Trophoblast cell (in vitro differentiated cells and primary cell): ENCODE results near the gene SLC35A3.
"Not testable (repeated sequence)": the region's sequence is repeated elsewhere in the genome, so short reads cannot be mapped to it uniquely, and the experiment has no call there.

ENCODE experiments used
- DNase-seq, 2 donors: peaks; one replicate each; pipeline ENCODE4 v3.0.0-alpha.2; 2016
- H2AFZ ChIP-seq: 2 replicates; pipeline ENCODE4 v1.6.1; 2013; ENCODE audit warnings: low read length, moderate library complexity, mild to moderate bottlenecking; ENCODE audit not compliant: insufficient read depth, poor library complexity
- H2AK5ac ChIP-seq: 2 replicates; pipeline ENCODE4 v1.6.1; 2013; ENCODE audit warnings: mild to moderate bottlenecking, low read length
- H2BK120ac ChIP-seq: 2 replicates; pipeline ENCODE4 v1.6.1; 2013; ENCODE audit warnings: low read length, mild to moderate bottlenecking, moderate library complexity; ENCODE audit not compliant: insufficient read depth, poor library complexity
- H2BK12ac ChIP-seq: 2 replicates; pipeline ENCODE4 v1.6.1; 2013; ENCODE audit warnings: mild to moderate bottlenecking, low read length, moderate library complexity
- H2BK5ac ChIP-seq: 2 replicates; pipeline ENCODE4 v1.6.1; 2013; ENCODE audit warnings: low read length, low read depth, moderate library complexity, mild to moderate bottlenecking; ENCODE audit not compliant: poor library complexity
- H3K14ac ChIP-seq: 2 replicates; pipeline ENCODE4 v1.6.1; 2013; ENCODE audit warnings: mild to moderate bottlenecking, low read length
- H3K18ac ChIP-seq: 2 replicates; pipeline ENCODE4 v1.6.1; 2013; ENCODE audit warnings: mild to moderate bottlenecking, low read length
- H3K23ac ChIP-seq: 2 replicates; pipeline ENCODE4 v1.6.1; 2013; ENCODE audit warnings: low read length
- H3K27ac ChIP-seq: 2 replicates; pipeline ENCODE4 v1.5.1; 2013; ENCODE audit warnings: low read depth, mild to moderate bottlenecking, inconsistent platforms, low read length, moderate library complexity
- H3K27me3 ChIP-seq: 2 replicates; pipeline ENCODE4 v1.6.1; 2013; ENCODE audit warnings: inconsistent platforms, mild to moderate bottlenecking, low read length, moderate library complexity; ENCODE audit not compliant: insufficient read depth
- H3K36me3 ChIP-seq, 2 experiments: 1 replicate in 1 of 2; 2 replicates in 1 of 2; pipeline ENCODE4 v1.6.1; 2013; ENCODE audit warnings: low read length in 2 of 2, mild to moderate bottlenecking in 2 of 2, moderate library complexity in 1 of 2; ENCODE audit not compliant: insufficient read depth in 2 of 2, control insufficient read depth in 1 of 2
- H3K4ac ChIP-seq: 2 replicates; pipeline ENCODE4 v1.6.1; 2013; ENCODE audit warnings: low read depth, mild to moderate bottlenecking, low read length, moderate library complexity
- H3K4me1 ChIP-seq, 2 experiments: 1 replicate in 1 of 2; 2 replicates in 1 of 2; pipeline ENCODE4 v1.6.1; 2013; ENCODE audit warnings: low read length in 2 of 2, mild to moderate bottlenecking in 2 of 2, moderate library complexity in 1 of 2; ENCODE audit not compliant: insufficient read depth in 2 of 2, control insufficient read depth in 1 of 2
- H3K4me2 ChIP-seq: 2 replicates; pipeline ENCODE4 v1.6.1; 2013; ENCODE audit warnings: inconsistent platforms, mild to moderate bottlenecking, low read length, moderate library complexity
- H3K4me3 ChIP-seq: 2 replicates; pipeline ENCODE4 v1.5.1; 2013; ENCODE audit warnings: mild to moderate bottlenecking, low read depth, low read length, inconsistent platforms
- H3K79me1 ChIP-seq: one replicate; pipeline ENCODE4 v1.6.1; 2013; ENCODE audit warnings: low read length
- H3K79me2 ChIP-seq: 2 replicates; pipeline ENCODE4 v1.6.1; 2013; ENCODE audit warnings: low read length, mild to moderate bottlenecking; ENCODE audit not compliant: control insufficient read depth, insufficient read depth, poor library complexity
- H3K9ac ChIP-seq: 2 replicates; pipeline ENCODE4 v1.6.1; 2013; ENCODE audit warnings: mild to moderate bottlenecking, low read length
- H3K9me3 ChIP-seq: 2 replicates; pipeline ENCODE4 v1.6.1; 2013; ENCODE audit warnings: low read depth, mild to moderate bottlenecking, control low read depth, inconsistent platforms, low read length; ENCODE audit not compliant: insufficient read depth
- H4K12ac ChIP-seq: 2 replicates; pipeline ENCODE4 v1.6.1; 2013; ENCODE audit warnings: low read depth, mild to moderate bottlenecking, low read length, moderate library complexity
- H4K8ac ChIP-seq: 2 replicates; pipeline ENCODE4 v1.6.1; 2013; ENCODE audit warnings: low read depth, mild to moderate bottlenecking, low read length, moderate library complexity
- H4K91ac ChIP-seq: one replicate; pipeline ENCODE4 v1.6.1; 2013; ENCODE audit warnings: low read depth, mild to moderate bottlenecking, low read length, moderate library complexity
- WGBS: extraction: QIAGEN DNeasy Blood & Tissue Kit; methylation state at CpG from one replicate; pipeline ENCODE4 v1.1.7; 2013; ENCODE audit warnings: missing lambda C conversion rate; ENCODE audit not compliant: insufficient read length, insufficient coverage; ENCODE audit errors: extremely low coverage; 5-methylcytosine and 5-hydroxymethylcytosine counted together

Gene SLC35A3

GRCh38 chr1:99957818-99958217 is 12.0 kb upstream of the SLC35A3 start:
- H3K9me3 ChIP-seq = no peaks in the 10 kb centered on the region
- no peak overlapping the region for H3K27ac ChIP-seq
- no peaks in the 10 kb centered on the region for H3K79me1 ChIP-seq
- H2BK12ac ChIP-seq = no peak overlapping the region
- no peaks in the 10 kb centered on the region for H3K36me3 ChIP-seq
- H2BK120ac ChIP-seq = no peak overlapping the region
- no peak overlapping the region for H4K8ac ChIP-seq
- H3K4me1 ChIP-seq = no peaks in the 10 kb centered on the region
- H2BK5ac ChIP-seq = no peak overlapping the region
- DNase-seq = no peak
- H3K4me2 ChIP-seq = no peak overlapping the region
- H2AFZ ChIP-seq = no peak overlapping the region
- H4K12ac ChIP-seq = no peak overlapping the region
- no peak overlapping the region for H3K4ac ChIP-seq
- H4K91ac ChIP-seq = no peak overlapping the region
- WGBS = no CpG with 5 or more reads among the region's 1 CpG
- no peak overlapping the region for H3K23ac ChIP-seq
- no peaks in the 10 kb centered on the region for H3K27me3 ChIP-seq
- H3K9ac ChIP-seq = no peak overlapping the region
- H3K14ac ChIP-seq = no peak overlapping the region
- H3K79me2 ChIP-seq = no peaks in the 10 kb centered on the region
- H3K18ac ChIP-seq = no peak overlapping the region
- H3K4me3 ChIP-seq = no peak overlapping the region
- no peak overlapping the region for H2AK5ac ChIP-seq

DNA sequence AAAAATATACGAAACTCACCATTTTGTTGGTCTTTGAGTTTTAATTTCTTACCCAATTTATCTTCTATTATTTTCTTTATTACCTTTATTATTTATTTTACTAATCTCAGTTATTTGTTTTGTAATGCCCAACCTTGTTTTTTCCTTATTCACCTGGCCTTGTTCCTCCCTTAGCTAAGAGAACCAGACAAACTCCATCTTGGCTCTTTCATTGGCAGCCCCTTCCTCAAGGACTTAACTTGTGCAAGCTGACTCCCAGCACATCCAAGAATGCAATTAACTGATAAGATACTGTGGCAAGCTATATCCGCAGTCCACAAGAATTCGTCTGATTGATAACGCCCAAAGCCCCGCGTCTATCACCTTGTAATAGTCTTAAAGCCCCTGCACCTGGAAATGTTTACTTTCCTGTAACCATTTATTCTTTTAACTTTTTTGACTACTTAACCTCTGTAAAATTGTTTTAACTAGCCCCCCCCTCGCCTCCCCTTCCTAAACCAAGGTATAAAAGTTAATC is 10.5 kb upstream of the SLC35A3 start:
- not testable (repeated sequence) for H3K4me2 ChIP-seq, H2BK5ac ChIP-seq, H2BK120ac ChIP-seq, H2BK12ac ChIP-seq, H3K79me1 ChIP-seq, H3K27ac ChIP-seq, H4K12ac ChIP-seq, H2AK5ac ChIP-seq, H3K4me3 ChIP-seq, H3K14ac ChIP-seq, H2AFZ ChIP-seq, H3K4me1 ChIP-seq, H3K27me3 ChIP-seq, H4K91ac ChIP-seq, H3K9me3 ChIP-seq, H3K79me2 ChIP-seq, H3K4ac ChIP-seq, H3K23ac ChIP-seq, H4K8ac ChIP-seq, H3K9ac ChIP-seq, H3K36me3 ChIP-seq, H3K18ac ChIP-seq, DNase-seq
- no CpG with 5 or more reads among the region's 7 CpGs for WGBS

DNA sequence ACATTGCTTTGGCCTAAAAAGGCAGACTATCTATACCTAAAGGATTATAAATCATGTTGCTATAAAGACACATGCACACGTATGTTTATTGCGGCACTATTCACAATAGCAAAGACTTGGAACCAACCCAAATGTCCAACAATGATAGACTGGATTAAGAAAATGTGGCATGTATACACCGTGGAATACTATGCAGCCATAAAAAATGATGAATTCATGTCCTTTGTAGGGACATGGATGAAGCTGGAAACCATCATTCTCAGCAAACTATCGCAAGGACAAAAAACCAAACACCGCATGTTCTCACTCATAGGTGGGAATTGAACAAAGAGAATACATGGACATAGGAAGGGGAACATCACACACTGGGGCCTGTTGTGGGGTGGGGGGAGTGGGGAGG is 9.5 kb upstream of the SLC35A3 start:
- H2BK5ac ChIP-seq, H2BK12ac ChIP-seq, H3K79me1 ChIP-seq, H3K4ac ChIP-seq, H2BK120ac ChIP-seq, H2AFZ ChIP-seq, H3K27ac ChIP-seq, H4K91ac ChIP-seq, H3K9ac ChIP-seq, H3K4me2 ChIP-seq, H3K27me3 ChIP-seq, H3K9me3 ChIP-seq, H3K36me3 ChIP-seq, H3K79me2 ChIP-seq, H3K14ac ChIP-seq, H3K18ac ChIP-seq, H4K8ac ChIP-seq, DNase-seq, H3K23ac ChIP-seq, H4K12ac ChIP-seq, H3K4me1 ChIP-seq, H3K4me3 ChIP-seq, H2AK5ac ChIP-seq: not testable (repeated sequence)
- WGBS = no CpG with 5 or more reads among the region's 5 CpGs

- Histone ChIP-seq H3K36me3 (no peaks in the 10 kb centered on the region), H2AFZ (no peak overlapping the region), H3K18ac (no peak overlapping the region), H3K9me3 (no peaks in the 10 kb centered on the region), H2BK12ac (no peak overlapping the region), H4K8ac (no peak overlapping the region), H3K9ac (no peak overlapping the region), H4K12ac (no peak overlapping the region), H3K4me2 (no peak overlapping the region), H3K4me3 (no peak overlapping the region), H3K79me2 (no peaks in the 10 kb centered on the region), H3K14ac (no peak overlapping the region), H4K91ac (no peak overlapping the region), H2BK5ac (no peak overlapping the region), H2AK5ac (no peak overlapping the region), H3K23ac (no peak overlapping the region), H3K79me1 (no peaks in the 10 kb centered on the region), H3K27ac (no peak overlapping the region), H2BK120ac (no peak overlapping the region), H3K27me3 (no peaks in the 10 kb centered on the region), H3K4ac (no peak overlapping the region), H3K4me1 (no peaks in the 10 kb centered on the region)
- peak in 1 of 2 donors; percentile 73 for DNase-seq
Observed at GRCh38 chr1:99963041-99963795, 6.6 kb upstream of the SLC35A3 start.
